HepG2 (cell line): ENCODE data around the gene ZMYND19. TPM values are rescaled to one million over a fixed set of nuclear protein-coding genes. Genes with fewer than 3 reads are reported as not detected.

Experiments
- ATF6 ChIP-seq: sonication (generic); formaldehyde crosslinking; conservative IDR thresholded peaks from 2 replicates; pipeline ENCODE4 v1.4.0; 2020; ENCODE audit warnings: missing genetic modification reagents
- CBFB ChIP-seq: sonication (generic); formaldehyde crosslinking; IDR thresholded peaks from 2 replicates; pipeline ENCODE4 v1.4.0; 2020; ENCODE audit warnings: missing genetic modification reagents
- CERS6 ChIP-seq: sonication (generic); formaldehyde crosslinking; IDR thresholded peaks from 2 replicates; pipeline ENCODE4 v1.5.0; 2020; ENCODE audit warnings: missing genetic modification reagents
- FOSL2 ChIP-seq: sonication (generic); formaldehyde crosslinking; IDR thresholded peaks from 2 replicates; pipeline ENCODE4 v1.4.0; 2020; ENCODE audit warnings: missing genetic modification reagents
- GABPA ChIP-seq, 2 experiments: IDR thresholded peaks; 2 replicates each; pipeline ENCODE4 v1.6.1; 2011 to 2016; ENCODE audit warnings: low read depth in 2 of 2, low read length in 1 of 2, missing biosample characterization in 1 of 2, missing genetic modification characterization in 1 of 2
- GTF3A ChIP-seq: sonication (generic); formaldehyde crosslinking; conservative IDR thresholded peaks from 2 replicates; pipeline ENCODE4 v1.4.0; 2020; ENCODE audit warnings: mild to moderate bottlenecking, missing genetic modification reagents
- KDM2A ChIP-seq: sonication (generic); formaldehyde crosslinking; IDR thresholded peaks from 2 replicates; pipeline ENCODE4 v1.4.0; 2020; ENCODE audit warnings: low read depth, missing genetic modification reagents, borderline replicate concordance
- MYC ChIP-seq: sonication (generic); formaldehyde crosslinking; IDR thresholded peaks from 2 replicates; pipeline ENCODE4 v1.9.0; 2021; ENCODE audit warnings: missing genetic modification reagents, borderline replicate concordance
- NR1H2 ChIP-seq: sonication (generic); formaldehyde crosslinking; IDR thresholded peaks from 2 replicates; pipeline ENCODE4 v1.8.1; 2022; ENCODE audit warnings: low read depth, missing genetic modification reagents, borderline replicate concordance
- RXRB ChIP-seq: IDR thresholded peaks from 2 replicates; pipeline ENCODE4 v1.6.1; 2016; ENCODE audit warnings: borderline replicate concordance, missing genetic modification reagents, missing compliant biosample characterization
- TGIF2 ChIP-seq: IDR thresholded peaks from 2 replicates; pipeline ENCODE4 v1.6.1; 2016; ENCODE audit warnings: control low read depth, missing compliant biosample characterization
- ZBTB8A ChIP-seq: sonication (generic); formaldehyde crosslinking; IDR thresholded peaks from 2 replicates; pipeline ENCODE4 v1.4.0; 2020; ENCODE audit warnings: mild to moderate bottlenecking, low read depth, missing genetic modification reagents, borderline replicate concordance
- ZNF101 ChIP-seq: sonication (generic); formaldehyde crosslinking; IDR thresholded peaks from 2 replicates; pipeline ENCODE4 v1.4.0; 2020; ENCODE audit warnings: mild to moderate bottlenecking, low read depth, missing genetic modification reagents, borderline replicate concordance
- ZNF331 ChIP-seq: sonication (generic); formaldehyde crosslinking; IDR thresholded peaks from 2 replicates; pipeline ENCODE4 v1.4.0; 2020; ENCODE audit warnings: missing genetic modification reagents
- ZNF703 ChIP-seq: sonication (generic); formaldehyde crosslinking; IDR thresholded peaks from 2 replicates; pipeline ENCODE4 v1.5.1; 2020; ENCODE audit warnings: missing genetic modification reagents, mild to moderate bottlenecking, moderate library complexity, borderline replicate concordance
- polyA plus RNA-seq, 8 experiments: library from polyadenylated mRNA; depleted of rRNA in 3 of 8; stranded (reverse) in 7 of 8; unstranded in 1 of 8; fragments of >200 nt; fragmentation: Illumina TruSeq in 4 of 8; extraction: Trizol in 4 of 8; gene quantifications; 2 replicates each; pipeline versions ENCODE4 v1.2.1 to v1.2.3, GENCODE V29; 2011 to 2016; ENCODE audit warnings: low read depth in 4 of 8, missing spikeins in 1 of 8, mixed read lengths in 1 of 8; ENCODE audit not compliant: insufficient read depth in 1 of 8
- total RNA-seq, 5 experiments: library from RNA; depleted of rRNA; stranded (reverse); fragments of >200 nt; fragmentation: Illumina TruSeq; extraction: Trizol; gene quantifications; 2 replicates each; pipeline ENCODE4 v1.2.3, GENCODE V29; 2016; ENCODE audit warnings: low read depth in 1 of 5
- TF ChIP-seq, protein P1 (sequence below): sonication (generic); formaldehyde crosslinking; IDR thresholded peaks from 2 replicates; pipeline ENCODE4 v1.4.0; 2020; ENCODE audit warnings: mild to moderate bottlenecking, missing genetic modification reagents
- TF ChIP-seq, protein P2 (sequence below): sonication (generic); formaldehyde crosslinking; IDR thresholded peaks from 2 replicates; pipeline ENCODE4; 2020; ENCODE audit warnings: missing genetic modification reagents, mild to moderate bottlenecking, borderline replicate concordance
- TF ChIP-seq, protein P3 (sequence below): conservative IDR thresholded peaks from 2 replicates; pipeline ENCODE4 v1.6.1; 2018; ENCODE audit warnings: missing genetic modification reagents
- TF ChIP-seq, protein P4 (sequence below): sonication (generic); formaldehyde crosslinking; IDR thresholded peaks from 2 replicates; pipeline ENCODE4 v1.5.0; 2020; ENCODE audit warnings: mild to moderate bottlenecking, missing genetic modification reagents

ZMYND19 gene
- total and polyA plus RNA-seq, 2 of the 13 experiments (the other 11 are each of a cell fraction or from before 2014, with no cell fraction given) = 21.3 to 38.7 TPM

GRCh38 chr9:137578518-137579258 lies 11.6 kb downstream of the ZMYND19 start, which contains the start of gene DPH7 (continued):
- TF ChIP-seq, protein P1, sequence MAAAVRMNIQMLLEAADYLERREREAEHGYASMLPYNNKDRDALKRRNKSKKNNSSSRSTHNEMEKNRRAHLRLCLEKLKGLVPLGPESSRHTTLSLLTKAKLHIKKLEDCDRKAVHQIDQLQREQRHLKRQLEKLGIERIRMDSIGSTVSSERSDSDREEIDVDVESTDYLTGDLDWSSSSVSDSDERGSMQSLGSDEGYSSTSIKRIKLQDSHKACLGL = peak; percentile 50; the same call in 1 of the 2 replicates
- peak; percentile 28; the same call in 1 of the 2 replicates for TF ChIP-seq FOSL2
- no peak for TF ChIP-seq ZNF703 (CRISPR knock-in tag)
- 0 out of 2 replicates have a peak, but pooled peaks have one; percentile 47 for TF ChIP-seq RXRB (CRISPR knock-in tag)
- TF ChIP-seq GTF3A (CRISPR knock-in tag) = no peak
- TF ChIP-seq CBFB = peak; percentile 87
- 0 out of 2 replicates have a peak, but pooled peaks have one; percentile 54 for TF ChIP-seq ATF6
- no peak for TF ChIP-seq ZNF101
- TF ChIP-seq, protein P2, sequence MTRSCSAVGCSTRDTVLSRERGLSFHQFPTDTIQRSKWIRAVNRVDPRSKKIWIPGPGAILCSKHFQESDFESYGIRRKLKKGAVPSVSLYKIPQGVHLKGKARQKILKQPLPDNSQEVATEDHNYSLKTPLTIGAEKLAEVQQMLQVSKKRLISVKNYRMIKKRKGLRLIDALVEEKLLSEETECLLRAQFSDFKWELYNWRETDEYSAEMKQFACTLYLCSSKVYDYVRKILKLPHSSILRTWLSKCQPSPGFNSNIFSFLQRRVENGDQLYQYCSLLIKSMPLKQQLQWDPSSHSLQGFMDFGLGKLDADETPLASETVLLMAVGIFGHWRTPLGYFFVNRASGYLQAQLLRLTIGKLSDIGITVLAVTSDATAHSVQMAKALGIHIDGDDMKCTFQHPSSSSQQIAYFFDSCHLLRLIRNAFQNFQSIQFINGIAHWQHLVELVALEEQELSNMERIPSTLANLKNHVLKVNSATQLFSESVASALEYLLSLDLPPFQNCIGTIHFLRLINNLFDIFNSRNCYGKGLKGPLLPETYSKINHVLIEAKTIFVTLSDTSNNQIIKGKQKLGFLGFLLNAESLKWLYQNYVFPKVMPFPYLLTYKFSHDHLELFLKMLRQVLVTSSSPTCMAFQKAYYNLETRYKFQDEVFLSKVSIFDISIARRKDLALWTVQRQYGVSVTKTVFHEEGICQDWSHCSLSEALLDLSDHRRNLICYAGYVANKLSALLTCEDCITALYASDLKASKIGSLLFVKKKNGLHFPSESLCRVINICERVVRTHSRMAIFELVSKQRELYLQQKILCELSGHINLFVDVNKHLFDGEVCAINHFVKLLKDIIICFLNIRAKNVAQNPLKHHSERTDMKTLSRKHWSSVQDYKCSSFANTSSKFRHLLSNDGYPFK = 0 out of 2 replicates have a peak, but pooled peaks have one; percentile 28
- no peak; the same call in 1 of the 2 replicates for TF ChIP-seq NR1H2 (CRISPR knock-in tag)
- peak; percentile 97 for TF ChIP-seq KDM2A
- peak; percentile 75 for TF ChIP-seq ZNF331
- TF ChIP-seq CERS6 (CRISPR knock-in tag) = no peak
- no peak for TF ChIP-seq ZBTB8A (CRISPR knock-in tag)
- TF ChIP-seq, protein P3, sequence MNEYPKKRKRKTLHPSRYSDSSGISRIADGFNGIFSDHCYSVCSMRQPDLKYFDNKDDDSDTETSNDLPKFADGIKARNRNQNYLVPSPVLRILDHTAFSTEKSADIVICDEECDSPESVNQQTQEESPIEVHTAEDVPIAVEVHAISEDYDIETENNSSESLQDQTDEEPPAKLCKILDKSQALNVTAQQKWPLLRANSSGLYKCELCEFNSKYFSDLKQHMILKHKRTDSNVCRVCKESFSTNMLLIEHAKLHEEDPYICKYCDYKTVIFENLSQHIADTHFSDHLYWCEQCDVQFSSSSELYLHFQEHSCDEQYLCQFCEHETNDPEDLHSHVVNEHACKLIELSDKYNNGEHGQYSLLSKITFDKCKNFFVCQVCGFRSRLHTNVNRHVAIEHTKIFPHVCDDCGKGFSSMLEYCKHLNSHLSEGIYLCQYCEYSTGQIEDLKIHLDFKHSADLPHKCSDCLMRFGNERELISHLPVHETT (CRISPR knock-in tag) = peak; percentile 90
- TF ChIP-seq TGIF2 (CRISPR knock-in tag) = peak; percentile 15; the same call in 1 of the 2 replicates
- TF ChIP-seq MYC (CRISPR knock-in tag) = peak; percentile 73
- TF ChIP-seq GABPA (IDR thresholded peaks at IDR 0.05; ENCODE audit: low read depth, low read length) = peak; percentile 93
- peak; percentile 90 for TF ChIP-seq GABPA (CRISPR knock-in tag; IDR thresholded peaks at IDR 0.05; ENCODE audit: low read depth)
- TF ChIP-seq, protein P4, sequence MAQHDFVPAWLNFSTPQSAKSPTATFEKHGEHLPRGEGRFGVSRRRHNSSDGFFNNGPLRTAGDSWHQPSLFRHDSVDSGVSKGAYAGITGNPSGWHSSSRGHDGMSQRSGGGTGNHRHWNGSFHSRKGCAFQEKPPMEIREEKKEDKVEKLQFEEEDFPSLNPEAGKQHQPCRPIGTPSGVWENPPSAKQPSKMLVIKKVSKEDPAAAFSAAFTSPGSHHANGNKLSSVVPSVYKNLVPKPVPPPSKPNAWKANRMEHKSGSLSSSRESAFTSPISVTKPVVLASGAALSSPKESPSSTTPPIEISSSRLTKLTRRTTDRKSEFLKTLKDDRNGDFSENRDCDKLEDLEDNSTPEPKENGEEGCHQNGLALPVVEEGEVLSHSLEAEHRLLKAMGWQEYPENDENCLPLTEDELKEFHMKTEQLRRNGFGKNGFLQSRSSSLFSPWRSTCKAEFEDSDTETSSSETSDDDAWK (CRISPR knock-in tag) = no peak
